Measurements from ENCODE around the gene PIP5K1B. TPM values are rescaled to one million over a fixed set of nuclear protein-coding genes. Genes with fewer than 3 reads are reported as not detected.

The PIP5K1B gene, protein sequence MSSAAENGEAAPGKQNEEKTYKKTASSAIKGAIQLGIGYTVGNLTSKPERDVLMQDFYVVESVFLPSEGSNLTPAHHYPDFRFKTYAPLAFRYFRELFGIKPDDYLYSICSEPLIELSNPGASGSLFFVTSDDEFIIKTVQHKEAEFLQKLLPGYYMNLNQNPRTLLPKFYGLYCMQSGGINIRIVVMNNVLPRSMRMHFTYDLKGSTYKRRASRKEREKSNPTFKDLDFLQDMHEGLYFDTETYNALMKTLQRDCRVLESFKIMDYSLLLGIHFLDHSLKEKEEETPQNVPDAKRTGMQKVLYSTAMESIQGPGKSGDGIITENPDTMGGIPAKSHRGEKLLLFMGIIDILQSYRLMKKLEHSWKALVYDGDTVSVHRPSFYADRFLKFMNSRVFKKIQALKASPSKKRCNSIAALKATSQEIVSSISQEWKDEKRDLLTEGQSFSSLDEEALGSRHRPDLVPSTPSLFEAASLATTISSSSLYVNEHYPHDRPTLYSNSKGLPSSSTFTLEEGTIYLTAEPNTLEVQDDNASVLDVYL
- not detected in 2 replicates for total RNA-seq

DNA sequence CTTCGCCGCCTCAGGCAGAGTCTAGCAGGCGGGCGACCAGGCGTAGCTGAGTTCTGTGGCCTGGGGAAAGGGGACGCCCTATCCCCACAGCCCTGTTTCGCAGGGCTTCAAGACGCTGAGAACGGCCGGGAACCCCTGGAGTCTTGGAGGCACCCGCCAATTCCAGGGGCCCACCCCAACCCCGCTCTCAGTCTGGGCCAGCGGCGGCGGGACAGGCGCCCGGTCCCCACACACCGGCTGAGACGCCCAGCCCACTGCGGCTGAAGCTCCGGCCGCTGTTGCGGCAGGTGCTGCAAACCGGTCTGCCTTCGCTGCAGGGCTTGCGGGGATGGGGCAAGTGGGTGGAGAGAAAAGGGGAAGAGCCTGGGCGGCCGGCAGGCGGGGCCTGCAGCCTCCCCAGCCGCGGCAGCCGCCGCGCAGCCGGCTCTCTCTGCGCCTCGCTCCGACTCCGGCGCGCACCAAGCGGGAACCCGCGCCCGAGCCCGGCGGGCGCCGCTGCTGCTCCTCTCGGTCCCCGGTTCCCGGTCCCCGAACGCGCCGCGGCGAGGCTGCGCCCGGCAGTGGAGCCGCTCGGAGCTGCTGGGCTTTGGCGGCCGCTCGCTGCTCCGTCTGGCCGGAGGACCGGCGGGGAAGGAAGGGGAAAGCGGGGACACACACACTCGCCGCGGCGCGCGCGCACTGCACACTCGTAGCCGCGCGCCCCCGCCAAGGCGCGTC is at the start of gene PIP5K1B:
TSS of gene PIP5K1B (plus strand) at position 427 of the 717 bp plus-strand sequence. CDS start 117,375 bp downstream, outside the sequence.

DNA sequence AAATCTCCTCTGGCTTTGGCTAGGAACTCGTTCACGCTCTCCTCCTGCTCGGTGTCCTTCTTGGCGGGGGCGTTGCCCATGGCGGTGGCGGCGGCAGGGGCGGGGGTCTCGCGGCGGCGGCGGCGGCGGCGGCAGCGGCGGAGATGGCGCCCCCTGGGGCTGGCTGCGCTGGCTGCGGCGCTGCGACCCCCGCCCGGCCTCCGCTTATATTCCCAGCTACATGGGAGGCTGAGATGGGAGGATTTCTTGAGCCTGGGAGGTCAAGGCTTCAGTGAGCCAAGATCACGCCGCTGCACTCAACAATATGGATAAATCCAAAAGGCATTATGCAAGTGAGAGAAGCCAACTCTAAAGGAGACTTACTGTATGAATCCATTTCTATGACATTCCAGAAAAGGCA is 309.0 kb downstream of the PIP5K1B start, which contains the start of gene PRKACG:
TSS of gene PRKACG (minus strand) at position 101 of the 400 bp plus-strand sequence. CDS start at position 80, 21 bp downstream.

DNA sequence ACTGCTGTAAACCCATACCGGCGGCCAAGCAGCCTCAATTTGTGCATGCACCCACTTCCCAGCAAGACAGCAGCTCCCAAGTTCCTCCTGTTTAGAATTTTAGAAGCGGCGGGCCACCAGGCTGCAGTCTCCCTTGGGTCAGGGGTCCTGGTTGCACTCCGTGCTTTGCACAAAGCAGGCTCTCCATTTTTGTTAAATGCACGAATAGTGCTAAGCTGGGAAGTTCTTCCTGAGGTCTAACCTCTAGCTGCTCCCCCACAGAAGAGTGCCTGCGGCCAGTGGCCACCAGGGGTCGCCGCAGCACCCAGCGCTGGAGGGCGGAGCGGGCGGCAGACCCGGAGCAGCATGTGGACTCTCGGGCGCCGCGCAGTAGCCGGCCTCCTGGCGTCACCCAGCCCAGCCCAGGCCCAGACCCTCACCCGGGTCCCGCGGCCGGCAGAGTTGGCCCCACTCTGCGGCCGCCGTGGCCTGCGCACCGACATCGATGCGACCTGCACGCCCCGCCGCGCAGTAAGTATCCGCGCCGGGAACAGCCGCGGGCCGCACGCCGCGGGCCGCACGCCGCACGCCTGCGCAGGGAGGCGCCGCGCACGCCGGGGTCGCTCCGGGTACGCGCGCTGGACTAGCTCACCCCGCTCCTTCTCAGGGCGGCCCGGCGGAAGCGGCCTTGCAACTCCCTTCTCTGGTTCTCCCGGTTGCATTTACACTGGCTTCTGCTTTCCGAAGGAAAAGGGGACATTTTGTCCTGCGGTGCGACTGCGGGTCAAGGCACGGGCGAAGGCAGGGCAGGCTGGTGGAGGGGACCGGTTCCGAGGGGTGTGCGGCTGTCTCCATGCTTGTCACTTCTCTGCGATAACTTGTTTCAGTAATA is 330.6 kb downstream of the PIP5K1B start, which contains the start of gene FXN:
TSS of gene FXN (plus strand) at position 315 of the 871 bp plus-strand sequence. CDS start at position 346, 31 bp downstream.

Other genes starting within 250 kb of the PIP5K1B start
- not detected in 2 replicates for gene TMEM252, start 164.4 kb upstream of the PIP5K1B start, total RNA-seq

Data from hair follicular keratinocyte (primary cell).